Measurements from ENCODE around the gene INPP5K.

Gene INPP5K

GRCh38 chr17:1546292-1546922 is 30.0 kb upstream of the INPP5K start:
- H3K4me3 ChIP-seq (ENCODE audit: low read depth, low read length): no peak overlapping the region
- TF ChIP-seq CTCF (IDR thresholded peaks at IDR 0.05; ENCODE audit: low read depth, low read length): no peak
- in situ Hi-C loops (cut with HindIII; ENCODE audit: low sequenced_read_pairs): no loop called here
- DNase-seq (ENCODE audit: low read depth, low spot score): no peak

GRCh38 chr17:1545618-1546017 is 29.2 kb upstream of the INPP5K start:
- in situ Hi-C loops (cut with HindIII; ENCODE audit: low sequenced_read_pairs): no loop called here
- H3K4me3 ChIP-seq (ENCODE audit: low read depth, low read length): no peak overlapping the region
- no peak for DNase-seq (ENCODE audit: low read depth, low spot score)
- no peak for TF ChIP-seq CTCF (IDR thresholded peaks at IDR 0.05; ENCODE audit: low read depth, low read length)

GRCh38 chr17:1542316-1542715 is 25.9 kb upstream of the INPP5K start:
- in situ Hi-C loops (cut with HindIII; ENCODE audit: low sequenced_read_pairs): no loop called here
- TF ChIP-seq CTCF (IDR thresholded peaks at IDR 0.05; ENCODE audit: low read depth, low read length): no peak
- H3K4me3 ChIP-seq (ENCODE audit: low read depth, low read length): no peak overlapping the region
- DNase-seq (ENCODE audit: low read depth, low spot score): no peak

- H3K4me3 ChIP-seq (ENCODE audit: low read depth, low read length): no peak overlapping the region
- in situ Hi-C loops (cut with HindIII; ENCODE audit: low sequenced_read_pairs): no loop called here
- no peak for DNase-seq (ENCODE audit: low read depth, low spot score)
- no peak for TF ChIP-seq CTCF (IDR thresholded peaks at IDR 0.05; ENCODE audit: low read depth, low read length)
These were observed 25.0 kb upstream of the INPP5K start for GRCh38 chr17:1541367-1541904.

GRCh38 chr17:1539811-1540210 is 23.4 kb upstream of the INPP5K start:
- in situ Hi-C loops (cut with HindIII; ENCODE audit: low sequenced_read_pairs): no loop called here
- TF ChIP-seq CTCF (IDR thresholded peaks at IDR 0.05; ENCODE audit: low read depth, low read length): no peak
- no peak for DNase-seq (ENCODE audit: low read depth, low spot score)
- no peak overlapping the region for H3K4me3 ChIP-seq (ENCODE audit: low read depth, low read length)

- no peak overlapping the region for H3K4me3 ChIP-seq (ENCODE audit: low read depth, low read length)
- no peak for TF ChIP-seq CTCF (IDR thresholded peaks at IDR 0.05; ENCODE audit: low read depth, low read length)
- in situ Hi-C loops (cut with HindIII; ENCODE audit: low sequenced_read_pairs): no loop called here
- DNase-seq (ENCODE audit: low read depth, low spot score): no peak
These were observed 19.3 kb upstream of the INPP5K start for GRCh38 chr17:1535737-1536136.

All from astrocyte of the spinal cord (primary cell).